ENCODE results near the gene NAALADL2.

NAALADL2 gene

GRCh38 chr3:175335229-175335628, 476.1 kb downstream of the NAALADL2 start:
- Histone ChIP-seq H4K12ac (ENCODE audit: low read depth, low read length) (no peak overlapping the region), H2AK5ac (ENCODE audit: low read length) (no peak overlapping the region)

GRCh38 chr3:175336406-175337133, 477.4 kb downstream of the NAALADL2 start:
- H3K4me3 ChIP-seq (ENCODE audit: low read depth, low read length) = no peak overlapping the region
- no peak overlapping the region for H3K14ac ChIP-seq (ENCODE audit: low read length)
- no peak overlapping the region for H2BK12ac ChIP-seq (ENCODE audit: low read length)
- no peak overlapping the region for H3K9ac ChIP-seq (ENCODE audit: low read length)
- H2AK5ac ChIP-seq (ENCODE audit: low read length) = no peak overlapping the region
- no peaks in the 10 kb centered on the region for H3K27me3 ChIP-seq (ENCODE audit: insufficient read depth, low read length)
- H4K91ac ChIP-seq (ENCODE audit: low read depth, low read length) = no peak overlapping the region
- no peaks in the 10 kb centered on the region for H3K79me2 ChIP-seq (ENCODE audit: control insufficient read depth, insufficient read depth, low read length, poor library complexity)
- H3K18ac ChIP-seq (ENCODE audit: low read length) = no peak overlapping the region
- H3K23ac ChIP-seq (ENCODE audit: low read length) = no peak overlapping the region
- no peak overlapping the region for H4K12ac ChIP-seq (ENCODE audit: low read depth, low read length)
- no peak overlapping the region for H2BK5ac ChIP-seq (ENCODE audit: low read depth, low read length, poor library complexity)
- H2BK120ac ChIP-seq (ENCODE audit: insufficient read depth, low read length, poor library complexity) = no peak overlapping the region
- H3K27ac ChIP-seq (ENCODE audit: low read depth, low read length) = no peak overlapping the region
- H4K8ac ChIP-seq (ENCODE audit: low read depth, low read length) = no peak overlapping the region
- H2AFZ ChIP-seq (ENCODE audit: insufficient read depth, low read length, poor library complexity) = no peak overlapping the region
- H3K9me3 ChIP-seq (ENCODE audit: insufficient read depth, low read depth, low read length) = no peaks in the 10 kb centered on the region
- DNase-seq = no peak
- H3K4ac ChIP-seq (ENCODE audit: low read depth, low read length) = no peak overlapping the region
- H3K36me3 ChIP-seq (ENCODE audit: control insufficient read depth in 1 of 2, insufficient read depth in 2 of 2, low read length in 2 of 2) = no peaks in the 10 kb centered on the region
- no peaks in the 10 kb centered on the region for H3K79me1 ChIP-seq (ENCODE audit: low read length)
- H3K4me1 ChIP-seq (ENCODE audit: control insufficient read depth in 1 of 2, insufficient read depth in 2 of 2, low read length in 2 of 2) = no peaks in the 10 kb centered on the region
- no CpG with 5 or more reads among the region's 2 CpGs for WGBS (ENCODE audit: extremely low coverage, insufficient coverage, insufficient read length)
- H3K4me2 ChIP-seq (ENCODE audit: low read length) = no peak overlapping the region

More at GRCh38 chr3:175335229-175335628, 476.1 kb downstream of the NAALADL2 start:
- Histone ChIP-seq H3K9me3 (ENCODE audit: insufficient read depth, low read depth, low read length) (no peaks in the 10 kb centered on the region), H4K91ac (ENCODE audit: low read depth, low read length) (no peak overlapping the region), H3K27ac (ENCODE audit: low read depth, low read length) (no peak overlapping the region), H3K14ac (ENCODE audit: low read length) (no peak overlapping the region), H3K79me1 (ENCODE audit: low read length) (no peaks in the 10 kb centered on the region), H3K4me2 (ENCODE audit: low read length) (no peak overlapping the region), H3K18ac (ENCODE audit: low read length) (no peak overlapping the region), H2BK120ac (ENCODE audit: insufficient read depth, low read length, poor library complexity) (no peak overlapping the region), H3K4me1 (ENCODE audit: control insufficient read depth in 1 of 2, insufficient read depth in 2 of 2, low read length in 2 of 2) (no peaks in the 10 kb centered on the region), H2BK5ac (ENCODE audit: low read depth, low read length, poor library complexity) (no peak overlapping the region), H3K4me3 (ENCODE audit: low read depth, low read length) (no peak overlapping the region), H3K79me2 (ENCODE audit: control insufficient read depth, insufficient read depth, low read length, poor library complexity) (no peaks in the 10 kb centered on the region), H4K8ac (ENCODE audit: low read depth, low read length) (no peak overlapping the region), H3K23ac (ENCODE audit: low read length) (no peak overlapping the region), H3K9ac (ENCODE audit: low read length) (no peak overlapping the region), H2AFZ (ENCODE audit: insufficient read depth, low read length, poor library complexity) (no peak overlapping the region), H3K27me3 (ENCODE audit: insufficient read depth, low read length) (no peaks in the 10 kb centered on the region), H2BK12ac (ENCODE audit: low read length) (no peak overlapping the region), H3K36me3 (ENCODE audit: control insufficient read depth in 1 of 2, insufficient read depth in 2 of 2, low read length in 2 of 2) (no peaks in the 10 kb centered on the region), H3K4ac (ENCODE audit: low read depth, low read length) (no peak overlapping the region)
- no CpG with 5 or more reads among the region's 2 CpGs for WGBS (ENCODE audit: extremely low coverage, insufficient coverage, insufficient read length)
- peak in 1 of 2 donors; percentile 84 for DNase-seq

GRCh38 chr3:175337631-175338030, 478.5 kb downstream of the NAALADL2 start:
- H2BK120ac ChIP-seq (ENCODE audit: insufficient read depth, low read length, poor library complexity) = no peak overlapping the region
- no peak overlapping the region for H2AFZ ChIP-seq (ENCODE audit: insufficient read depth, low read length, poor library complexity)
- H3K4me2 ChIP-seq (ENCODE audit: low read length) = no peak overlapping the region
- no peak overlapping the region for H4K8ac ChIP-seq (ENCODE audit: low read depth, low read length)
- H3K79me2 ChIP-seq (ENCODE audit: control insufficient read depth, insufficient read depth, low read length, poor library complexity) = no peaks in the 10 kb centered on the region
- H3K79me1 ChIP-seq (ENCODE audit: low read length) = no peaks in the 10 kb centered on the region
- H3K23ac ChIP-seq (ENCODE audit: low read length) = no peak overlapping the region
- H2BK12ac ChIP-seq (ENCODE audit: low read length) = no peak overlapping the region
- no peak overlapping the region for H3K27ac ChIP-seq (ENCODE audit: low read depth, low read length)
- H3K9me3 ChIP-seq (ENCODE audit: insufficient read depth, low read depth, low read length) = no peaks in the 10 kb centered on the region
- H3K4me1 ChIP-seq (ENCODE audit: control insufficient read depth in 1 of 2, insufficient read depth in 2 of 2, low read length in 2 of 2) = no peaks in the 10 kb centered on the region
- no peak overlapping the region for H4K91ac ChIP-seq (ENCODE audit: low read depth, low read length)
- DNase-seq = no peak
- no peak overlapping the region for H3K4ac ChIP-seq (ENCODE audit: low read depth, low read length)
- no peaks in the 10 kb centered on the region for H3K36me3 ChIP-seq (ENCODE audit: control insufficient read depth in 1 of 2, insufficient read depth in 2 of 2, low read length in 2 of 2)
- H2AK5ac ChIP-seq (ENCODE audit: low read length) = no peak overlapping the region
- H3K27me3 ChIP-seq (ENCODE audit: insufficient read depth, low read length) = no peaks in the 10 kb centered on the region
- no peak overlapping the region for H3K18ac ChIP-seq (ENCODE audit: low read length)
- no peak overlapping the region for H4K12ac ChIP-seq (ENCODE audit: low read depth, low read length)
- H2BK5ac ChIP-seq (ENCODE audit: low read depth, low read length, poor library complexity) = no peak overlapping the region
- no peak overlapping the region for H3K9ac ChIP-seq (ENCODE audit: low read length)
- no peak overlapping the region for H3K4me3 ChIP-seq (ENCODE audit: low read depth, low read length)
- no CpG with 5 or more reads among the region's 2 CpGs for WGBS (ENCODE audit: extremely low coverage, insufficient coverage, insufficient read length)
- no peak overlapping the region for H3K14ac ChIP-seq (ENCODE audit: low read length)

GRCh38 chr3:175338775-175339535, 479.8 kb downstream of the NAALADL2 start:
- no peak overlapping the region for H4K8ac ChIP-seq (ENCODE audit: low read depth, low read length)
- no peaks in the 10 kb centered on the region for H3K79me2 ChIP-seq (ENCODE audit: control insufficient read depth, insufficient read depth, low read length, poor library complexity)
- no peak overlapping the region for H2AK5ac ChIP-seq (ENCODE audit: low read length)
- no peaks in the 10 kb centered on the region for H3K4me1 ChIP-seq (ENCODE audit: control insufficient read depth in 1 of 2, insufficient read depth in 2 of 2, low read length in 2 of 2)
- H3K18ac ChIP-seq (ENCODE audit: low read length) = no peak overlapping the region
- DNase-seq = peak; percentile 10 to 46
- no peak overlapping the region for H3K9ac ChIP-seq (ENCODE audit: low read length)
- no peak overlapping the region for H2BK5ac ChIP-seq (ENCODE audit: low read depth, low read length, poor library complexity)
- no peak overlapping the region for H3K27ac ChIP-seq (ENCODE audit: low read depth, low read length)
- no peak overlapping the region for H3K23ac ChIP-seq (ENCODE audit: low read length)
- no peak overlapping the region for H4K91ac ChIP-seq (ENCODE audit: low read depth, low read length)
- H3K36me3 ChIP-seq (ENCODE audit: control insufficient read depth in 1 of 2, insufficient read depth in 2 of 2, low read length in 2 of 2) = no peaks in the 10 kb centered on the region
- H2AFZ ChIP-seq (ENCODE audit: insufficient read depth, low read length, poor library complexity) = no peak overlapping the region
- H3K4ac ChIP-seq (ENCODE audit: low read depth, low read length) = no peak overlapping the region
- H2BK12ac ChIP-seq (ENCODE audit: low read length) = no peak overlapping the region
- WGBS (ENCODE audit: extremely low coverage, insufficient coverage, insufficient read length) = no CpG with 5 or more reads among the region's 7 CpGs
- H3K4me3 ChIP-seq (ENCODE audit: low read depth, low read length) = no peak overlapping the region
- H3K9me3 ChIP-seq (ENCODE audit: insufficient read depth, low read depth, low read length) = no peaks in the 10 kb centered on the region
- no peak overlapping the region for H3K4me2 ChIP-seq (ENCODE audit: low read length)
- no peaks in the 10 kb centered on the region for H3K27me3 ChIP-seq (ENCODE audit: insufficient read depth, low read length)
- no peaks in the 10 kb centered on the region for H3K79me1 ChIP-seq (ENCODE audit: low read length)
- H4K12ac ChIP-seq (ENCODE audit: low read depth, low read length) = no peak overlapping the region
- no peak overlapping the region for H3K14ac ChIP-seq (ENCODE audit: low read length)
- no peak overlapping the region for H2BK120ac ChIP-seq (ENCODE audit: insufficient read depth, low read length, poor library complexity)

All from trophoblast cell (in vitro differentiated cells and primary cell).